Superior temporal gyrus (tissue), 1 donor: Measurements from ENCODE around the gene ERCC8.
"Not testable (repeated sequence)": the region's sequence is repeated elsewhere in the genome, so short reads cannot be mapped to it uniquely, and the experiment has no call there.

Experiments used
- DNase-seq: peaks from one replicate; pipeline ENCODE4 v3.0.0-alpha.2; 2016; ENCODE audit errors: extremely low spot score

ERCC8 gene, protein sequence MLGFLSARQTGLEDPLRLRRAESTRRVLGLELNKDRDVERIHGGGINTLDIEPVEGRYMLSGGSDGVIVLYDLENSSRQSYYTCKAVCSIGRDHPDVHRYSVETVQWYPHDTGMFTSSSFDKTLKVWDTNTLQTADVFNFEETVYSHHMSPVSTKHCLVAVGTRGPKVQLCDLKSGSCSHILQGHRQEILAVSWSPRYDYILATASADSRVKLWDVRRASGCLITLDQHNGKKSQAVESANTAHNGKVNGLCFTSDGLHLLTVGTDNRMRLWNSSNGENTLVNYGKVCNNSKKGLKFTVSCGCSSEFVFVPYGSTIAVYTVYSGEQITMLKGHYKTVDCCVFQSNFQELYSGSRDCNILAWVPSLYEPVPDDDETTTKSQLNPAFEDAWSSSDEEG

GRCh38 chr5:60944904-60945812, at the start of gene ERCC8, which contains the start of gene NDUFAF2:
Gene ERCC8 (minus strand): TSS chr5:60945070. CDS start chr5:60945008, 62 bp downstream.
Gene NDUFAF2 (plus strand): TSS chr5:60945205. CDS start chr5:60945256, 51 bp downstream.
- peak; percentile 97 for DNase-seq

GRCh38 chr5:60993875-60994571, 49.2 kb upstream of the ERCC8 start:
- no peak for DNase-seq

DNA sequence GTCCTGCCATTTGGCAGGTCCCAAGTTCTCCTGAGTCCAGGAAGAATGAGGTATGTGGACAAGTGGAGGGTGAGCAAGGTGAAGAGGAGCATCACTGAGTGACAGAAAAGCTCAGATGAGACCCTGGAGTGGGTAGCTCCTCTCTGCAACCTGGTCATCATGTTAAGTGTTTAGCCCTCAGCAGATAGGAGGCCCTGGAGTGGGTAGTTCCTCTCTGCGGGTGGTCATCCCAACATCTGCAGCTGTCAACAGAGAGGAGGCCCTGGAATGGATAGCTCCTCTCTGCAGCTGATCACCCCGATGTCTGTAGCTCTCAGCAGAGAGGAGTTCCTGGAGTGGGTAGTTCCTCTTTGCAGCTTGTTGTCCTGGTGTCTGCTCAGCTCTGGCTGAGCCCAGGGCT, 48.6 kb upstream of the ERCC8 start:
- no peak for DNase-seq

- no peak for DNase-seq
Measured at GRCh38 chr5:60992871-60993270, 48.0 kb upstream of the ERCC8 start.

- DNase-seq = no peak
Measured at GRCh38 chr5:60989790-60990189, 44.9 kb upstream of the ERCC8 start.

GRCh38 chr5:60982127-60982526, 37.3 kb upstream of the ERCC8 start:
- not testable (repeated sequence) for DNase-seq

DNA sequence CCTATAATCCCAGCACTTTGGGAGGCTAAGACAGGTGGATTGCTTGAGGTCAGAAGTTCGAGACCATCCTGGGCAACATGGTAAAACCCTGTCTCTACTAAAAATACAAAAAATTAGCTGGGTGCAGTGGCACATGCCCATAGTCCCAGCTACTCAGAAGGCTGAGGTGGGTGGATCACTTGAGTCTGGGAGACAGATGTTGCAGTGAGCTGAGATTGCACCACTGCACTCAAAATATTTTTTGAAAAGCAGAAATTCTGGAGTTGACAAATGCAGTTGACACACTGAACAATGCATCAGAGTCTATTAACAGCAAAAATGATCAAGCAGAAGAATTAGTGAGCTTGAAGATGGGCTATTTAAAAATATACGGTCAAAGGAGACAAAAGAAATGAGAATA, 35.6 kb upstream of the ERCC8 start:
- no peak for DNase-seq

GRCh38 chr5:60978968-60979367, 34.1 kb upstream of the ERCC8 start:
- no peak for DNase-seq

DNA sequence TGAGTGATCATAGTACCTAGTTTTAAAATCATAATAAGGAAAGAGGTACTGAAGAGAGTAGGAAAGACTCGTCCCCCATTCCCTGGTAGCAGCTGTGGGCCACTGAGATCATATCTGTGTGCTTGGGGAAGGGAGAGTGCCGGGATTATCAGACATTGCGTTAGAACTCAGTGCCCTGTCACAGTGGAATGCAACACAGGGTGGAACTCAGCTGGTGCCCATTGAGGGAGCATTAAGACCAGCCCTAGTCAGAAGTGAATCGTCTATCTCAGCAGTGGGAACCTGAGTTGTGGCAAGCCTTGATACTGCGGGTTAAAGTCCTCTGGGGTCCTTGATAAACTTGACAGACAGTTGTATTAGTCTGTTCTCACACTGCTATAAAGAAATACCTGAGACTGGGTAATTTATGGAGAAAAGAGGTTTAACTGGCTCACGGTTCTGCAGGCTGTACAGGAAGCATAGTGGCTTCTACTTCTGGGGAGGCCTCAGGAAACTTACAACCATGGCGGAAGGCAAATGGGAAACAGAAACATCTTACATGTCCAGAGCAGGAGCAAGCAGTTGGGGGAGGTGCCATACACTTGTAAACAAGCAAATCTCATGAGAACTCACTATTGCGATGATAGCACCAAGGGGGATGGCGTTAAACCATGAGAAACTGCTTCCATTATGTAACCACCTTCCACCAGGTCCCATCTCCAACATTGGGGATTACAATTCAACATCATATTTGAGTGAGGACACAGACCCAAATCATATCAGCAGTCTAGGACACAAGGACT, 33.3 kb upstream of the ERCC8 start:
- DNase-seq = no peak

DNA sequence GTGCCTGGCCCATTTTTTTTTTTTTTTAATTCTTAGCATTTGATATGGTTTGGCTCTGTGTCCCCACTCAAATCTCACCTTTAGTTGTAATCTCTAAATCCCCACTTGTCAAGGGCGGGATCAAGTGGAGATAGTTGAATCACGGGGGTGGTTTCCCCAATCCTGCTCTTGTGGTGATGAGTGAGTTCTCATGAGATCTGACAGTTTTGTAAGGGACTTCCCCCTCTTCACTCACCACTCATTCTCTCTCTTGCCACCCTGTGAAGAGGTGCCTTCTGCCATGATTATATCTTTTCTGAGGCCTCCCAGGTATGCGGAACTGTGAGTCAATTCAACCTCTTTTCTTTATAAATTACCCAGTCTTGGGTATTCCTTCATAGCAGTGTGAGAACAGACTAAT, 27.4 kb upstream of the ERCC8 start:
- DNase-seq = no peak

GRCh38 chr5:60961685-60962084, 16.8 kb upstream of the ERCC8 start:
- DNase-seq = no peak

DNA sequence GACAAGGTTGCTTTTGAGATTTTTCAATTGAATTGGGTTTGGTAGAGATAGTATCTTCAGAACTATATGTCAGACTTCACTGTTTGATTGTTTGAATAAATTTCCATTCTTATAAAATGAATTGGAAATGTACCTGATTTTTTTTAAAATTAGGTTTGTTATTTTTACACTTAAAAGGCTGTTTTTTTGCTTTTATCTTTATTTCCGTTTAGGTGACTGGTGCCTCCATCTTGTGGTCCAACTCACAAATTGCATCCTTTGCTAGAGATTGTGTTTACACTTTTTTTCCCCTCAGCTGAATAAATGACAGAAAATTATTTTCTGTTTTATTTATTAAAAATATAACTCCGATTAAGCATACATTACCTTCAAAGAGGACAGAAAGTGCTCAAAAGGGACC, 15.7 kb upstream of the ERCC8 start:
- peak; percentile 51 for DNase-seq

DNA sequence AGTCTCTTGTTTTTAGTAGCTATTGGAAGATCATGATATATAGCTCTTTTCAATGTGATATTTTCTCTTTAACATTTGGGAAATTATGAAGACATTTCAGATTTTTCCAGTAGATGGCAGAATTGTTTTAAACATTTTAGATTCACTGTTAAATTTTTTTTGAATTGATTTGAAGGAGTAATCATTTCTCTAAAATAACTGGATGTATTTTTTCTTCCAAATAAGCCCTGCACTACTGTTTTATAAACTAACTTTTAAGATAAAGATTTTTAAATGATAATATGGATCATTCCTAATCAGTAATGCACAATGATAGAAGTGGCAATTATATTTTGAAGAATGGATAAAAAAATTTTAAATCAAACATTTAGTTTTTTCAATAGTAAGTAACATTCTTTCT, 14.3 kb upstream of the ERCC8 start:
- peak; percentile 83 for DNase-seq

DNA sequence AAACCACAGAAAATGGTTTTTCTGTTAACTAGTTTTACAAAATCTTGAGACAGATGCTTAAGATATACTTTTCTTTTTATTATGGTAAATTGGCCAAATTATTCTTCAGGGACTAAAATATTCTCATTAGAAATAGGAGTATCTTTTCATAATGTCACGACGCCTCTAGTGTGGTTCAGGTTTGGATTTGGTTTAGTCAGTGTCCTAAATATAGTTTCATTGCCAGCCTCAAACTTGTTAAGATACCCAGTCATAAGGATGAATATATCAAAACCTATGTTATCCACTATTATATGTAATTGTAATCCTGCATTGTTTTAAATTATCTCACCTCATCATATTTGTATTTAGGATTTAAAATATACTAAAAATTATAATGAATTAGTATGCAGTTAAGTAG, 13.8 kb upstream of the ERCC8 start:
- no peak for DNase-seq

- no peak for DNase-seq
Measured at GRCh38 chr5:60958088-60958487, 13.2 kb upstream of the ERCC8 start.

DNA sequence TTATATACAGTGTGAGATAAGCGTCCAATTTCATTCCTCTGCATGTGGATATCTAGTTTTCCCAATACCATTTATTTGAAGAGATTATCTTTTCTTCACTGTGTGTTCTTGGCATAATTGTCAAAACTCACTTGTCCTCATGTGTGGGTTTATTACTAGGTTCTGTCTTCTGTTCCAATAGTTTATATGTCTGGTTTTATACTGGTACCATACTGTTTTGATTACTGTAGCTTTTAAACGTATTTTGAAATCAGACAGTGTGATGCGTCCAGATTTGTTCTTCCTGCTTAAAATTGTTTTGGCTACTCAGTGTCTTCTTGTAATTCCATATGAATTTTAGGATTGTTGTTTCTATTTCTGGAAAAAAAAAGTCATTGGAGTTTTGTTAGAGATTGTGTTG, 10.4 kb upstream of the ERCC8 start:
- DNase-seq = no peak

- no peak for DNase-seq
Measured at GRCh38 chr5:60948738-60949137, 3.9 kb upstream of the ERCC8 start.

GRCh38 chr5:60945813-60946187, 930 bp upstream of the ERCC8 start:
- DNase-seq = peak; percentile 49

DNA sequence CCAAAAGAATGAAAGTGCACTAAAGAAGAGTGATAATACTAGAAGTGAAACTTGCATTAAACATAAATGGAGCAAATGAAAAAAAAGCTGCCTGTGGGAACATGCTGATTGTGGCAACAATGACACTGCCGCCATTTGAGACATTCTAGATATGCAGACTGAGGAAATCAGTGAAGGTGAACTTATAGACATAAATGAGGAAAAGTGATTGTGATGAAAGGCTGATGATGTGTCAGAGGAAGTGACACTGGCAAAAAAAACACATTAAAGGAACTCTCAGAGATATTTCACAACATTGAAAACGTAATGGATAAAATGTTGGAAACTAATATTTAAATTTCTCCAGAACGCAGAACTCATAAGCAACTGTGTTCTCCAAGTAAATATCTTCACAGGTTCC, 1.2 kb downstream of the ERCC8 start:
- no peak for DNase-seq

GRCh38 chr5:60929024-60929423, 15.8 kb downstream of the ERCC8 start:
- peak; percentile 39 for DNase-seq

GRCh38 chr5:60927450-60927849, 17.4 kb downstream of the ERCC8 start:
- no peak for DNase-seq
